Activated T-cell treated with anti-CD3 and anti-CD28 coated beads, Interleukin-2, amount 50 U/mL, for 72 hours (primary cell): ENCODE measurements around the gene BEGAIN. TPM values are rescaled to one million over a fixed set of nuclear protein-coding genes. Genes with fewer than 3 reads are reported as not detected.
A peak's percentile ranks its signal among the peaks of the same experiment; 100 is the strongest.

Experiments
- ATAC-seq, 2 donors: fragments of 150-1000 bp; cut with Tn5 transposase; replicated peaks in 1 of 2; 2 replicates each; pipeline ENCODE4 v1.10.0; 2021; ENCODE audit warnings: moderate library complexity in 2 of 2, mild to moderate bottlenecking in 1 of 2
- DNase-seq, 2 donors: peaks; one replicate each; pipeline ENCODE4 v3.0.0; 2021 to 2022; ENCODE audit warnings: mixed read lengths in 1 of 2
- H3K27ac Mint-ChIP-seq: one replicate; pipeline ENCODE4 v1.8.0; 2022; ENCODE audit warnings: mild to moderate bottlenecking, moderate library complexity, mixed read lengths
- H3K27me3 Mint-ChIP-seq: one replicate; pipeline ENCODE4 v1.8.0; 2022; ENCODE audit warnings: low read depth, mixed read lengths
- H3K36me3 Mint-ChIP-seq, 2 donors: one replicate each; pipeline ENCODE4 v1.8.0; 2022; ENCODE audit warnings: mixed read lengths in 2 of 2, mild to moderate bottlenecking in 1 of 2; ENCODE audit not compliant: insufficient read depth in 2 of 2
- H3K4me1 Mint-ChIP-seq: one replicate; pipeline ENCODE4 v1.8.0; 2022; ENCODE audit warnings: low read depth, mixed read lengths
- H3K4me3 Mint-ChIP-seq, 2 donors: one replicate each; pipeline ENCODE4 v1.8.0; 2022; ENCODE audit warnings: mild to moderate bottlenecking in 2 of 2, mixed read lengths in 2 of 2, moderate library complexity in 2 of 2
- H3K9me3 Mint-ChIP-seq, 2 donors: one replicate each; pipeline ENCODE4 v1.8.0; 2022; ENCODE audit warnings: mixed read lengths in 2 of 2
- total RNA-seq, 2 donors: library from RNA; stranded (reverse); gene quantifications; one replicate each; pipeline ENCODE4 v1.2.3, GENCODE V29; 2022

The BEGAIN gene
- total RNA-seq, 2 donors from 2014 or later, result 2.6 to 2.8 TPM

GRCh38 chr14:100589760-100590469, 2.7 kb upstream of the BEGAIN start:
- no peak for DNase-seq
- no peak overlapping the region for H3K4me3 Mint-ChIP-seq

GRCh38 chr14:100589071-100589759, 2.0 kb upstream of the BEGAIN start:
- ATAC-seq (no peak), DNase-seq (no peak)
- no peaks in the 10 kb centered on the region for H3K4me1 Mint-ChIP-seq
- H3K27ac Mint-ChIP-seq, result no peak overlapping the region
- H3K9me3 Mint-ChIP-seq, result no peaks in the 10 kb centered on the region
- peaks cover 19% of the 10 kb centered on the region for H3K27me3 Mint-ChIP-seq
- no peak overlapping the region for H3K4me3 Mint-ChIP-seq
- no peaks in the 10 kb centered on the region for H3K36me3 Mint-ChIP-seq

More at GRCh38 chr14:100589760-100590469, 2.7 kb upstream of the BEGAIN start:
- Mint-ChIP-seq H3K36me3 (no peaks in the 10 kb centered on the region), H3K4me1 (no peaks in the 10 kb centered on the region), H3K27me3 (peaks cover 19% of the 10 kb centered on the region), H3K9me3 (no peaks in the 10 kb centered on the region), H3K27ac (no peak overlapping the region)
- no peak for ATAC-seq

- no peaks in the 10 kb centered on the region for H3K4me1 Mint-ChIP-seq
- no peak for DNase-seq
- H3K4me3 Mint-ChIP-seq, result peak overlapping the region in 1 of 2 donors; percentile 60
- no peak overlapping the region for H3K27ac Mint-ChIP-seq
- H3K9me3 Mint-ChIP-seq, result no peaks in the 10 kb centered on the region
- no peak for ATAC-seq
- H3K36me3 Mint-ChIP-seq, result no peaks in the 10 kb centered on the region
- H3K27me3 Mint-ChIP-seq, result peaks cover 19% of the 10 kb centered on the region
Observed at GRCh38 chr14:100588671-100589070, 1.5 kb upstream of the BEGAIN start.

- no peak overlapping the region for H3K27ac Mint-ChIP-seq
- no peaks in the 10 kb centered on the region for H3K4me1 Mint-ChIP-seq
- DNase-seq, result no peak
Observed at GRCh38 chr14:100587763-100588411, 670 bp upstream of the BEGAIN start.

GRCh38 chr14:100586403-100587085, 673 bp downstream of the BEGAIN start:
- Mint-ChIP-seq H3K4me1 (no peaks in the 10 kb centered on the region), H3K36me3 (no peaks in the 10 kb centered on the region), H3K4me3 (peak overlapping the region; percentile 61 to 76), H3K9me3 (no peaks in the 10 kb centered on the region), H3K27me3 (peaks cover 19% of the 10 kb centered on the region), H3K27ac (no peak overlapping the region)
- peak; percentile 48 to 64 for ATAC-seq
- DNase-seq, result peak; percentile 12 to 25

More at GRCh38 chr14:100587763-100588411, 670 bp upstream of the BEGAIN start:
- Mint-ChIP-seq H3K9me3 (no peaks in the 10 kb centered on the region), H3K4me3 (peak overlapping the region; percentile 43 to 60), H3K27me3 (peaks cover 19% of the 10 kb centered on the region), H3K36me3 (no peaks in the 10 kb centered on the region)
- no peak for ATAC-seq

- Mint-ChIP-seq H3K4me1 (no peaks in the 10 kb centered on the region), H3K4me3 (peak overlapping the region; percentile 61 to 76), H3K27me3 (peaks cover 19% of the 10 kb centered on the region), H3K36me3 (no peaks in the 10 kb centered on the region), H3K9me3 (no peaks in the 10 kb centered on the region), H3K27ac (no peak overlapping the region)
- ATAC-seq (no peak), DNase-seq (no peak)
Observed at GRCh38 chr14:100586153-100586402, 1.1 kb downstream of the BEGAIN start.

GRCh38 chr14:100585448-100586152, 1.6 kb downstream of the BEGAIN start:
- Mint-ChIP-seq H3K36me3 (no peaks in the 10 kb centered on the region), H3K4me1 (no peaks in the 10 kb centered on the region), H3K4me3 (peak overlapping the region; percentile 25 to 76), H3K9me3 (no peaks in the 10 kb centered on the region), H3K27me3 (peaks cover 19% of the 10 kb centered on the region), H3K27ac (no peak overlapping the region)
- DNase-seq, result no peak
- ATAC-seq, result no peak

GRCh38 chr14:100584056-100585031, 2.9 kb downstream of the BEGAIN start:
- no peak overlapping the region for H3K27ac Mint-ChIP-seq
- ATAC-seq (no peak), DNase-seq (no peak)

GRCh38 chr14:100583245-100583644, 4.0 kb downstream of the BEGAIN start:
- Mint-ChIP-seq H3K27me3 (peaks cover 6% of the 10 kb centered on the region), H3K4me1 (no peaks in the 10 kb centered on the region), H3K27ac (no peak overlapping the region)

More at GRCh38 chr14:100584056-100585031, 2.9 kb downstream of the BEGAIN start:
- Mint-ChIP-seq H3K9me3 (no peaks in the 10 kb centered on the region), H3K36me3 (no peaks in the 10 kb centered on the region), H3K4me1 (no peaks in the 10 kb centered on the region), H3K27me3 (peaks cover 9% of the 10 kb centered on the region), H3K4me3 (no peak overlapping the region)

GRCh38 chr14:100582496-100583165, 4.6 kb downstream of the BEGAIN start:
- Mint-ChIP-seq H3K27ac (no peak overlapping the region), H3K4me1 (no peaks in the 10 kb centered on the region), H3K4me3 (no peak overlapping the region), H3K36me3 (no peaks in the 10 kb centered on the region), H3K9me3 (no peaks in the 10 kb centered on the region), H3K27me3 (no peaks in the 10 kb centered on the region)
- ATAC-seq (no peak), DNase-seq (no peak)

More at GRCh38 chr14:100583245-100583644, 4.0 kb downstream of the BEGAIN start:
- H3K36me3 Mint-ChIP-seq, result no peaks in the 10 kb centered on the region
- DNase-seq (no peak), ATAC-seq (no peak)
- H3K4me3 Mint-ChIP-seq, result no peak overlapping the region
- H3K9me3 Mint-ChIP-seq, result no peaks in the 10 kb centered on the region

- no peak overlapping the region for H3K27ac Mint-ChIP-seq
- no peaks in the 10 kb centered on the region for H3K27me3 Mint-ChIP-seq
- H3K4me3 Mint-ChIP-seq, result no peak overlapping the region
- H3K4me1 Mint-ChIP-seq, result no peaks in the 10 kb centered on the region
- H3K9me3 Mint-ChIP-seq, result no peaks in the 10 kb centered on the region
- DNase-seq, result no peak
- no peak for ATAC-seq
- H3K36me3 Mint-ChIP-seq, result no peaks in the 10 kb centered on the region
Observed at GRCh38 chr14:100581228-100582145, 5.7 kb downstream of the BEGAIN start.
